Neuronal stem cell (in vitro differentiated cells): ENCODE results near the gene CCDC60.
A peak's percentile ranks its signal among the peaks of the same experiment; 100 is the strongest.

Source experiments
- DNase-seq: peaks from one replicate; pipeline ENCODE4 v3.0.0-alpha.2; 2013; ENCODE audit warnings: low spot score
- H2AFZ ChIP-seq: one replicate; pipeline ENCODE4 v1.6.1; 2013; ENCODE audit warnings: mild to moderate bottlenecking, low read length, inconsistent platforms
- H2AK5ac ChIP-seq: 2 replicates; pipeline ENCODE4 v1.6.1; 2013; ENCODE audit warnings: low read depth, mild to moderate bottlenecking, inconsistent platforms, low read length, moderate library complexity, mixed read lengths
- H2BK120ac ChIP-seq: 2 replicates; pipeline ENCODE4 v1.6.1; 2013; ENCODE audit warnings: low read depth, mild to moderate bottlenecking, inconsistent platforms, low read length, moderate library complexity, mixed read lengths
- H2BK12ac ChIP-seq: one replicate; pipeline ENCODE4 v1.6.1; 2013; ENCODE audit warnings: low read length, inconsistent platforms
- H2BK15ac ChIP-seq: 2 replicates; pipeline ENCODE4 v1.6.1; 2013; ENCODE audit warnings: mild to moderate bottlenecking, low read length, inconsistent platforms, mixed read lengths
- H2BK5ac ChIP-seq: one replicate; pipeline ENCODE4 v1.6.1; 2013; ENCODE audit warnings: inconsistent platforms, mild to moderate bottlenecking, low read length, moderate library complexity
- H3K14ac ChIP-seq: one replicate; pipeline ENCODE4 v1.6.1; 2013; ENCODE audit warnings: low read length, inconsistent platforms
- H3K18ac ChIP-seq: 2 replicates; pipeline ENCODE4 v1.6.1; 2013; ENCODE audit warnings: low read length, inconsistent platforms
- H3K23ac ChIP-seq: 2 replicates; pipeline ENCODE4 v1.6.1; 2013; ENCODE audit warnings: low read depth, mild to moderate bottlenecking, mixed read lengths, low read length, inconsistent platforms; ENCODE audit not compliant: poor library complexity
- H3K27ac ChIP-seq: replicated peaks from 3 replicates; pipeline ENCODE4 v1.5.1; 2013; ENCODE audit warnings: low read length, inconsistent platforms
- H3K27me3 ChIP-seq, 3 experiments: 2 replicates each; pipeline ENCODE4 v1.6.1; 2013; ENCODE audit warnings: low read length in 3 of 3, mild to moderate bottlenecking in 2 of 3, inconsistent platforms in 1 of 3, low read depth in 1 of 3, mixed read lengths in 1 of 3, moderate library complexity in 1 of 3; ENCODE audit not compliant: control insufficient read depth in 3 of 3, insufficient read depth in 3 of 3
- H3K36me3 ChIP-seq, 2 donors: replicated peaks in 1 of 2; 2 replicates each; pipeline ENCODE4 v1.6.1; 2013; ENCODE audit warnings: low read length in 2 of 2; ENCODE audit not compliant: control insufficient read depth in 2 of 2, insufficient read depth in 2 of 2
- H3K4ac ChIP-seq: 2 replicates; pipeline ENCODE4 v1.6.1; 2013; ENCODE audit warnings: inconsistent platforms, mild to moderate bottlenecking, low read length, moderate library complexity
- H3K4me1 ChIP-seq, 2 donors: 1 replicate in 1 of 2; 2 replicates in 1 of 2; pipeline ENCODE4 v1.6.1; 2013; ENCODE audit warnings: low read length in 2 of 2, low read depth in 1 of 2; ENCODE audit not compliant: control insufficient read depth in 2 of 2, insufficient read depth in 1 of 2
- H3K4me2 ChIP-seq: one replicate; pipeline ENCODE4 v1.6.1; 2013; ENCODE audit warnings: mild to moderate bottlenecking, low read length, inconsistent platforms; ENCODE audit not compliant: insufficient read depth, poor library complexity, severe bottlenecking
- H3K4me3 ChIP-seq, 2 donors: 2 replicates each; pipeline ENCODE4 v1.5.1; 2013; ENCODE audit warnings: low read length in 2 of 2, mild to moderate bottlenecking in 2 of 2, inconsistent platforms in 1 of 2, moderate library complexity in 1 of 2
- H3K79me1 ChIP-seq: one replicate; pipeline ENCODE4 v1.6.1; 2013; ENCODE audit warnings: low read depth, mild to moderate bottlenecking, inconsistent platforms, low read length, moderate library complexity
- H3K9ac ChIP-seq: one replicate; pipeline ENCODE4 v1.6.1; 2013; ENCODE audit warnings: mild to moderate bottlenecking, low read depth, low read length, inconsistent platforms; ENCODE audit not compliant: poor library complexity
- H3K9me3 ChIP-seq, 2 donors: replicated peaks in 1 of 2; 2 replicates each; pipeline versions ENCODE3 to v1.6.1; 2013; ENCODE audit warnings: low read length in 2 of 2, mild to moderate bottlenecking in 2 of 2, inconsistent platforms in 1 of 2, low read depth in 1 of 2, mixed read lengths in 1 of 2, moderate library complexity in 1 of 2; ENCODE audit not compliant: control insufficient read depth in 2 of 2, insufficient read depth in 1 of 2
- H4K8ac ChIP-seq: one replicate; pipeline ENCODE4 v1.6.1; 2013; ENCODE audit warnings: low read depth, mild to moderate bottlenecking, inconsistent platforms, low read length, moderate library complexity
- H4K91ac ChIP-seq: one replicate; pipeline ENCODE4 v1.6.1; 2013; ENCODE audit warnings: low read length, low read depth, mild to moderate bottlenecking, inconsistent platforms; ENCODE audit not compliant: poor library complexity
- WGBS, 2 donors: extraction: QIAGEN DNeasy Blood & Tissue Kit; methylation state at CpG; one replicate each; pipeline ENCODE4 v1.1.7; 2013; ENCODE audit warnings: missing lambda C conversion rate in 2 of 2, mixed read lengths in 1 of 2; ENCODE audit not compliant: insufficient read length in 2 of 2, insufficient replicate concordance in 1 of 2; ENCODE audit errors: extremely low coverage in 2 of 2; 5-methylcytosine and 5-hydroxymethylcytosine counted together

CCDC60 gene

GRCh38 chr12:119397540-119397939 lies 63.0 kb downstream of the CCDC60 start:
- Histone ChIP-seq H2BK12ac (no peak overlapping the region), H3K9me3 (peaks cover 3 to 8% of the 10 kb centered on the region in 2 donors), H3K18ac (no peak overlapping the region), H3K27me3 (no peaks in the 10 kb centered on the region), H3K14ac (no peak overlapping the region), H3K36me3 (no peaks in the 10 kb centered on the region), H4K8ac (no peak overlapping the region), H2BK5ac (no peak overlapping the region), H3K9ac (no peak overlapping the region), H2BK120ac (no peak overlapping the region), H4K91ac (no peak overlapping the region), H3K4me2 (no peak overlapping the region), H3K23ac (no peak overlapping the region), H3K79me1 (no peaks in the 10 kb centered on the region), H2BK15ac (no peak overlapping the region), H2AFZ (no peak overlapping the region), H3K27ac (no peak overlapping the region), H3K4me1 (no peaks in the 10 kb centered on the region), H3K4me3 (no peak overlapping the region), H2AK5ac (no peak overlapping the region), H3K4ac (no peak overlapping the region)
- no peak for DNase-seq
- WGBS, 2 donors = no CpG with 5 or more reads among the region's 10 CpGs

GRCh38 chr12:119398190-119398589 lies 63.7 kb downstream of the CCDC60 start:
- Histone ChIP-seq H3K27ac (no peak overlapping the region), H2BK5ac (no peak overlapping the region), H3K36me3 (no peaks in the 10 kb centered on the region), H2BK12ac (no peak overlapping the region), H2BK15ac (no peak overlapping the region), H3K4me2 (no peak overlapping the region), H3K18ac (peak overlapping the region; percentile 15), H2BK120ac (no peak overlapping the region), H3K14ac (no peak overlapping the region), H2AFZ (no peak overlapping the region), H3K4ac (no peak overlapping the region), H3K23ac (no peak overlapping the region), H3K9ac (peak overlapping the region; percentile 24), H4K91ac (no peak overlapping the region), H2AK5ac (peak overlapping the region; percentile 53), H4K8ac (no peak overlapping the region), H3K79me1 (no peaks in the 10 kb centered on the region), H3K4me3 (peak overlapping the region in 1 of 2 donors; percentile 30), H3K27me3 (no peaks in the 10 kb centered on the region), H3K4me1 (no peaks in the 10 kb centered on the region), H3K9me3 (peaks cover 3 to 8% of the 10 kb centered on the region in 2 donors)
- no CpG with 5 or more reads among the region's 24 CpGs for WGBS, 2 donors
- no peak for DNase-seq

GRCh38 chr12:119399301-119399700 lies 64.8 kb downstream of the CCDC60 start:
- Histone ChIP-seq H3K9me3 (peaks cover 3 to 8% of the 10 kb centered on the region in 2 donors), H3K79me1 (no peaks in the 10 kb centered on the region), H3K4me2 (no peak overlapping the region), H3K18ac (no peak overlapping the region), H3K4me3 (no peak overlapping the region), H3K27me3 (no peaks in the 10 kb centered on the region), H4K8ac (no peak overlapping the region), H3K14ac (no peak overlapping the region), H2BK5ac (no peak overlapping the region), H3K9ac (no peak overlapping the region), H2BK12ac (no peak overlapping the region), H3K4ac (no peak overlapping the region), H2AFZ (no peak overlapping the region), H3K23ac (no peak overlapping the region), H4K91ac (no peak overlapping the region), H2BK15ac (no peak overlapping the region), H3K36me3 (no peaks in the 10 kb centered on the region), H3K4me1 (no peaks in the 10 kb centered on the region), H3K27ac (no peak overlapping the region), H2BK120ac (no peak overlapping the region), H2AK5ac (no peak overlapping the region)
- DNase-seq = no peak
- no CpG with 5 or more reads among the region's 4 CpGs for WGBS, 2 donors

GRCh38 chr12:119406308-119406707 lies 71.8 kb downstream of the CCDC60 start:
- Histone ChIP-seq H3K4me1 (peaks cover 0 to 2% of the 10 kb centered on the region in 2 donors), H3K9me3 (no peaks in the 10 kb centered on the region), H3K4ac (no peak overlapping the region), H2BK12ac (no peak overlapping the region), H2BK120ac (no peak overlapping the region), H3K18ac (no peak overlapping the region), H3K14ac (no peak overlapping the region), H4K8ac (no peak overlapping the region), H2BK5ac (no peak overlapping the region), H3K4me2 (no peak overlapping the region), H3K27me3 (no peaks in the 10 kb centered on the region), H3K23ac (no peak overlapping the region), H3K79me1 (no peaks in the 10 kb centered on the region), H3K27ac (no peak overlapping the region), H2AK5ac (no peak overlapping the region), H3K4me3 (no peak overlapping the region), H2AFZ (no peak overlapping the region), H3K9ac (no peak overlapping the region), H3K36me3 (no peaks in the 10 kb centered on the region), H2BK15ac (no peak overlapping the region), H4K91ac (no peak overlapping the region)
- no peak for DNase-seq
- no CpG with 5 or more reads among the region's 2 CpGs for WGBS, 2 donors
